Gastrocnemius medialis (tissue), 4 donors: ENCODE results near the gene TARDBP.

Experiments used
- CTCF ChIP-seq, 5 experiments: fragments of 450-650 bp in 3 of 5; fragments of 200-600 bp in 2 of 5; sonication (generic) in 2 of 5; IDR thresholded peaks in 4 of 5; conservative IDR thresholded peaks in 1 of 5; 1 replicate in 4 of 5; 2 replicates in 1 of 5; pipeline ENCODE4 v1.5.1; 2016 to 2019; ENCODE audit warnings: antibody characterized with exemption in 5 of 5, mild to moderate bottlenecking in 3 of 5, moderate library complexity in 3 of 5
- POLR2A ChIP-seq, 2 donors: fragments of 450-650 bp; IDR thresholded peaks; one replicate each; pipeline ENCODE4 v1.6.1; 2017; ENCODE audit warnings: antibody characterized with exemption in 2 of 2, mild to moderate bottlenecking in 2 of 2, moderate library complexity in 2 of 2

GRCh38 chr1:11012260-11013159, at the start of gene TARDBP:
- TF ChIP-seq POLR2A (IDR thresholded peaks at IDR 0.05) (peak; percentile 97 to 99), CTCF (IDR thresholded peaks at IDR 0.05 in 4 of 5, conservative IDR thresholded peaks at IDR 0.05 in 1 of 5) (no peak)
